Ishikawa (cell line): ENCODE results near the gene PHLPP2.

Source experiments
- CEBPB ChIP-seq: IDR thresholded peaks from 2 replicates; pipeline ENCODE4 v1.6.1; 2012
- CREB1 ChIP-seq: IDR thresholded peaks from 2 replicates; pipeline ENCODE4 v1.6.1; 2012; ENCODE audit warnings: low read depth
- EGR1 ChIP-seq: IDR thresholded peaks from 2 replicates; pipeline ENCODE4 v1.6.1; 2012
- EP300 ChIP-seq: IDR thresholded peaks from 2 replicates; pipeline ENCODE4 v1.6.1; 2012; ENCODE audit warnings: borderline replicate concordance
- FOXM1 ChIP-seq: IDR thresholded peaks from 2 replicates; pipeline ENCODE4 v1.6.1; 2012; ENCODE audit warnings: low read depth, borderline replicate concordance
- NFIC ChIP-seq: IDR thresholded peaks from 2 replicates; pipeline ENCODE4 v1.6.1; 2012
- RAD21 ChIP-seq: IDR thresholded peaks from 2 replicates; pipeline ENCODE4 v1.6.1; 2012; ENCODE audit warnings: low read depth
- TAF1 ChIP-seq: IDR thresholded peaks from 2 replicates; pipeline ENCODE4 v1.6.1; 2012; ENCODE audit warnings: low read depth, mild to moderate bottlenecking
- TCF12 ChIP-seq: IDR thresholded peaks from 2 replicates; pipeline ENCODE4 v1.6.1; 2012; ENCODE audit warnings: low read depth
- TEAD4 ChIP-seq: IDR thresholded peaks from 2 replicates; pipeline ENCODE4 v1.6.1; 2012
- YY1 ChIP-seq: IDR thresholded peaks from 2 replicates; pipeline ENCODE4 v1.6.1; 2012; ENCODE audit warnings: low read depth
- ZBTB7A ChIP-seq: IDR thresholded peaks from 2 replicates; pipeline ENCODE4 v1.6.1; 2012; ENCODE audit warnings: low read depth
- TF ChIP-seq, protein P1 (sequence below): IDR thresholded peaks from 2 replicates; pipeline ENCODE4 v1.6.1; 2012
- TF ChIP-seq, protein P2 (sequence below): IDR thresholded peaks from 2 replicates; pipeline ENCODE4 v1.6.1; 2012
- TF ChIP-seq, protein P3 (sequence below): IDR thresholded peaks from 2 replicates; pipeline ENCODE4 v1.6.1; 2012; ENCODE audit warnings: low read depth, mild to moderate bottlenecking

Gene PHLPP2

DNA sequence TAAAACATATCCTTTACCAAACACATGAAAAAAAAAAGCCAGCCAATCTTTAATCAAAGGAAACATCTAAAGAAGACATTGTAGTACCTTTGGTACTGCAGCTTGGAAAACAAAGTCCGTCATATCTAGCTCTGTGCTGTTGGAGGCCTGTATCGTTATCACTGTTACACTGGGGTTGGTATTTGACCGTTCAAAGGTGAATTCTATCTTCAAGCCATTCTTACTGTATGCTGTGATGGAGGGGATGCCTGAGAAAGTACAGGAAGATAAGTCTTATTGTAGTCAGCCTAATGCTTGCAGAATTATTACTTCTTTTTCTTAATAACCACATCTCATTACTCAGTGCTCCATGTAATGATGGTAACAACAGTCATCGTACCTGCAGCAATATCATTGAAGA is 14.4 kb upstream of the PHLPP2 start:
- TF ChIP-seq YY1 (no peak), EP300 (no peak), CEBPB (no peak), CREB1 (no peak), ZBTB7A (no peak), NFIC (no peak), FOXM1 (no peak)
- TF ChIP-seq, protein P1, sequence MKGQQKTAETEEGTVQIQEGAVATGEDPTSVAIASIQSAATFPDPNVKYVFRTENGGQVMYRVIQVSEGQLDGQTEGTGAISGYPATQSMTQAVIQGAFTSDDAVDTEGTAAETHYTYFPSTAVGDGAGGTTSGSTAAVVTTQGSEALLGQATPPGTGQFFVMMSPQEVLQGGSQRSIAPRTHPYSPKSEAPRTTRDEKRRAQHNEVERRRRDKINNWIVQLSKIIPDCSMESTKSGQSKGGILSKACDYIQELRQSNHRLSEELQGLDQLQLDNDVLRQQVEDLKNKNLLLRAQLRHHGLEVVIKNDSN: no peak

DNA sequence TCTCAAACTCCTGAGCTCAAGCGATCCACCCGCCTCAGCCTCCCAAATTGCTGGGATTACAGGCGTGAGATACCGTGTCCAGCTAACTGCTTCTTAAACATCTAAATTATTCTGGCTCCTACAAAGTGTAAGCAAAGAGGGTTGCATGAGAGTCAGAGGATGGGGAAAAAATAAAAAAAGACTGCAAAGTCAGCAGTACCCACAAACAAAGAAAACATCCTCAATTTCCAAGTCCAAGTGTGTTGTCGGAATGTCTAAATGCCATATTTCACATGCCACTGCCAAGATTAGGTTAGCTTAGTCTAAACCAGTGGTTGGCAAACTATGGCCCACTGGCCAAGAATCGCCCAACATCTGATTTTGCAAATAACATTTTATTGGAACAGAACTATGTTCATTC is 13.0 kb upstream of the PHLPP2 start:
- TF ChIP-seq RAD21 (no peak), EP300 (no peak), YY1 (no peak), NFIC (no peak), TEAD4 (no peak), FOXM1 (no peak), CEBPB (no peak), EGR1 (no peak), TCF12 (no peak), TAF1 (no peak), CREB1 (no peak), ZBTB7A (no peak)
- TF ChIP-seq, protein P1: no peak
- TF ChIP-seq, protein P2, sequence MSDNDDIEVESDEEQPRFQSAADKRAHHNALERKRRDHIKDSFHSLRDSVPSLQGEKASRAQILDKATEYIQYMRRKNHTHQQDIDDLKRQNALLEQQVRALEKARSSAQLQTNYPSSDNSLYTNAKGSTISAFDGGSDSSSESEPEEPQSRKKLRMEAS: no peak
- TF ChIP-seq, protein P3, sequence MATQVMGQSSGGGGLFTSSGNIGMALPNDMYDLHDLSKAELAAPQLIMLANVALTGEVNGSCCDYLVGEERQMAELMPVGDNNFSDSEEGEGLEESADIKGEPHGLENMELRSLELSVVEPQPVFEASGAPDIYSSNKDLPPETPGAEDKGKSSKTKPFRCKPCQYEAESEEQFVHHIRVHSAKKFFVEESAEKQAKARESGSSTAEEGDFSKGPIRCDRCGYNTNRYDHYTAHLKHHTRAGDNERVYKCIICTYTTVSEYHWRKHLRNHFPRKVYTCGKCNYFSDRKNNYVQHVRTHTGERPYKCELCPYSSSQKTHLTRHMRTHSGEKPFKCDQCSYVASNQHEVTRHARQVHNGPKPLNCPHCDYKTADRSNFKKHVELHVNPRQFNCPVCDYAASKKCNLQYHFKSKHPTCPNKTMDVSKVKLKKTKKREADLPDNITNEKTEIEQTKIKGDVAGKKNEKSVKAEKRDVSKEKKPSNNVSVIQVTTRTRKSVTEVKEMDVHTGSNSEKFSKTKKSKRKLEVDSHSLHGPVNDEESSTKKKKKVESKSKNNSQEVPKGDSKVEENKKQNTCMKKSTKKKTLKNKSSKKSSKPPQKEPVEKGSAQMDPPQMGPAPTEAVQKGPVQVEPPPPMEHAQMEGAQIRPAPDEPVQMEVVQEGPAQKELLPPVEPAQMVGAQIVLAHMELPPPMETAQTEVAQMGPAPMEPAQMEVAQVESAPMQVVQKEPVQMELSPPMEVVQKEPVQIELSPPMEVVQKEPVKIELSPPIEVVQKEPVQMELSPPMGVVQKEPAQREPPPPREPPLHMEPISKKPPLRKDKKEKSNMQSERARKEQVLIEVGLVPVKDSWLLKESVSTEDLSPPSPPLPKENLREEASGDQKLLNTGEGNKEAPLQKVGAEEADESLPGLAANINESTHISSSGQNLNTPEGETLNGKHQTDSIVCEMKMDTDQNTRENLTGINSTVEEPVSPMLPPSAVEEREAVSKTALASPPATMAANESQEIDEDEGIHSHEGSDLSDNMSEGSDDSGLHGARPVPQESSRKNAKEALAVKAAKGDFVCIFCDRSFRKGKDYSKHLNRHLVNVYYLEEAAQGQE: no peak

DNA sequence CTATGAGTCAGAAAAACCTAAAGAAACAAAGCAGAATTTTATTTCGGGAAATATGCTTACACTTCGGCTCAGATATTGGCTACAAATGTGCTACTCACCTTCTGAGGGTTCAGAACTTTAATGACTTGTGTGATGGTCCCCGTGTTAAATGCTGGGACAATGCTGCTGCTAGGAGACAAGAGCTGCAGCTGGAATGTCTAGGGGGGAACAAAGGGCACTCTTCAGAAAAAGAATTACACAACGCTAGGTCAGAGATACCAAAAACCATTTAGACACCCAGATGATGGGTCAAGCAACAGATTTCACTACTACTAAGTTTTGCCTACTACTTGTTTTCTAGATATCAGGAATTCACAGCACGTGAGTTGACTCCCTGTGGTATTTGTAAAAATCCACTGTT is 10.0 kb upstream of the PHLPP2 start:
- TF ChIP-seq CEBPB (no peak), EP300 (no peak), CREB1 (no peak), TCF12 (no peak), NFIC (no peak), ZBTB7A (no peak), TEAD4 (no peak), TAF1 (no peak), RAD21 (no peak), FOXM1 (no peak), YY1 (no peak)
- TF ChIP-seq, protein P2: no peak
- TF ChIP-seq, protein P1: no peak
- TF ChIP-seq, protein P3: no peak

DNA sequence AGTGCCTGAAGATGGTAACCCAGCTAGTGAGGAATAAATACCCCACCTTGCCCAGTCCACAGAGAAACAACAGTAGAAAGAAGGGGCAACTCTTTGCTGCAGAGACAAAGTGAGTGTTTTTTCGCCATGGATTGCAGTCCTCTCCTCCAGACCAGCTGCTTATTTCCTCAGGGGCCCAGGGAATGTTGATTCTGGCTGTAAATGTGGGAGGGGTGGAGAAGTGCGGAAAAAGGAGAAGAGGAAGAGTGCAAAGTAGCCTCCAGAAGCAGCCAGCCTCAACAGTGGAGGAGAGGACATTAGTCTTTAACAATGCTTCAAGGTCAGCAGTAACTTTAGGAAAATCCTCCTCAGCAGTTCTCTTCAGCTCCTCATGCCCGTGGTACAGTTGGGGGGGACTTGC is 8.1 kb upstream of the PHLPP2 start:
- TF ChIP-seq FOXM1: no peak
- TF ChIP-seq, protein P1: no peak
- TF ChIP-seq TAF1: no peak
- TF ChIP-seq ZBTB7A: no peak
- no peak for TF ChIP-seq CEBPB
- no peak for TF ChIP-seq YY1
- no peak for TF ChIP-seq EGR1
- TF ChIP-seq NFIC: no peak

DNA sequence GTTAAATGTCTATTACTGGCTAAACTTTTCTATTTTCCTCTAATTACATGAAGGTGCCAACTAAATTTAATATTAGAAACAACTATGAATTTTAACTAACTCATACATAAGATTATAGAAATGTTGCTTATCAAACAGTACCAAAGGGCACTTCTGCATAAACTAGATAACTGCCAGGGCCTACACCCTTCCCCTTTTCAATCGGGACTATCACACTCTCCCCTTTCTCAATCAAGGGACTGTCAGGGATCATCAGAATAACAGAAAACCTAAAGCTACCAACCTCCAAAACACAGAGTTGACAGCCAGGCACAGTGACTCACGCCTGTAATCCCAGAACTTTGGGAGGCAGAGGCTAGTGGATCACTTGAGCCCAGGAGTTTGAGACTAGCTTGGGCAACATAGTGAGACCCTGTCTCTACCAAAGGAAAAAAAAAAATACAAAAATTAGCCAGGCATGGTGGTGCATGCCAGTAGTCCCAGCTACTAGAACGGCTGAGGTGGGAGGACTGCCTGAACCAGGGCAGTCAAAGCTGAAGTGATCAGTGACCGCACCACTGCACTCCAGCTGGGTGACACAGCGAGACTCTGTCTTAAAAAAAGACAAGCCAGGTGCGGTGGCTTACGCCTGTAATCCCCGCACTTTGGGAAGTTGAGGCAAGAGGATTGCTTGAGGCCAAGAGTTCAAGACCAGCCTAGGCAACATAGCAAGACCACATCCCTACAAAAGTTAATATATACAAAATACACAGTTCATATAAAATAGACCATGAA is 3.2 kb upstream of the PHLPP2 start:
- TF ChIP-seq EP300 (no peak), CREB1 (no peak), EGR1 (no peak), TEAD4 (no peak), TAF1 (no peak), YY1 (no peak), NFIC (no peak), TCF12 (no peak), RAD21 (no peak), FOXM1 (no peak), ZBTB7A (no peak), CEBPB (no peak)
- TF ChIP-seq, protein P1: no peak
- TF ChIP-seq, protein P2: no peak
- TF ChIP-seq, protein P3: no peak
